Measurements from ENCODE around the gene GABRR3.

Gene GABRR3

DNA sequence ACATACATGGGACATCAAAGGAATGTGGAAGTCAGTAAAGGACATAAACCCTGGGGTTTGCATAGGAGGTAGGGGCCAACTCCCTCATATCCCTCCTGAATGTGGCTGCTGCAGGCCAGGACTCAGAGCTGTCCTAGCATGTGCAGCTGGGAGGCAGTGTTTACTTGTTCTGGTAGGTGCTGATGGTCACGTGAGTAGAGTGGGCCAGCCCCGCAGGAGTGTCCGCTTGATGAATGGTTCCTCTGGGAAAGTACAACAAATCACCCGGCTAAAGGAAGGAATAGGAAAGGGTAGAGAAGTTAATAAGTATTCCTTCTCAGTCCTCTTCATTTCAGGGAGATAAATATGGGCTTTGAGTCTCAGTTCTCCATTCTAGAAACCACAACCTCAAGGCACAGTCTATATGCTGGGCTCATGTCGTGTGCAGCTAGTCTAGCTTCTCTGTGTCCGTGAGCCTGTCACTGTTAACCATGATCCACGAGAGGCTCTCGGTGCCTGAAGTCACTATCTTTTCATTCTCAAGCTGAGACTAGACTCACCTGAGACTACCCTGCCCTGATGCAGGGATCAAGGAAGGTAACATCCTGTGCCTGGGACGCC, 80.8 kb downstream of the GABRR3 start:
- DNase-seq (ENCODE audit: low spot score) = no peak

DNA sequence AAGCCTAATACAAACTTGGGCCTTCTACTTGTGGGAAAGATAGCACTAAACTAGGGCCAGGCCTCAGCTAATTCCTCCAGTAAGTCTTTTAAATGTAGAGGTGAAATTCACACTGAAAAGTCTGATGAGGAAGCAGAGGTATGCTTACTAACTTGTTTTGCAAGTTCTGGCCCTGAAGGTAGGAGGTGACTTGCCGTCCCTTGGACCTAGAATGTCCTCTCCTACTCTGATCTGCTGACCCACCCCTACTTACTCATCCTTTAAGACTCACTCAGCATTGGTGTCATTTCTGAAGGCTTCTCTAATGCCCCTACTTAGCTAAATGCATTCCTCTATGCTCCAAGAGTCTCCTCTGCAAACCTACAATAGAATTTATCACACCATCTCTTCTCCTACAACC, 82.2 kb downstream of the GABRR3 start:
- DNase-seq (ENCODE audit: low spot score) = no peak

DNA sequence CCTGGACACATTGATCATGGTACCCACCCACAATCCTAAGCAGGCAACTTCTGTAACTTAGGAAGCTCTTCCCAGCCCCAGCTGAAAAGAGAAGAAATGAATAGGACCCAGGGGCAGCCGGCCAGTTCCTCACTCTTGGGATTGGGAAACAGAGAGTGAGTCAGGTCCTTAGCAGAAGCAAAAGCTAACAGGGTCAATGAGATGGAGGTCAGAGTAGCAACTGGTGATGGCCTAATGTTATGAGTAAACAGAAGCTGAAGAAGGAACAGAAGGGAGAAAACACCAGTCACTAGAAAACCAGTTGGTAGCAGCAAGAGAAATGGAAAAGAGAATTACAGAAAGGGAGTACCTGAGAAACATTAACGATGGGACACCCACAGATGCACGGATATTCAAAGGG, 82.8 kb downstream of the GABRR3 start:
- DNase-seq (ENCODE audit: low spot score) = no peak

DNA sequence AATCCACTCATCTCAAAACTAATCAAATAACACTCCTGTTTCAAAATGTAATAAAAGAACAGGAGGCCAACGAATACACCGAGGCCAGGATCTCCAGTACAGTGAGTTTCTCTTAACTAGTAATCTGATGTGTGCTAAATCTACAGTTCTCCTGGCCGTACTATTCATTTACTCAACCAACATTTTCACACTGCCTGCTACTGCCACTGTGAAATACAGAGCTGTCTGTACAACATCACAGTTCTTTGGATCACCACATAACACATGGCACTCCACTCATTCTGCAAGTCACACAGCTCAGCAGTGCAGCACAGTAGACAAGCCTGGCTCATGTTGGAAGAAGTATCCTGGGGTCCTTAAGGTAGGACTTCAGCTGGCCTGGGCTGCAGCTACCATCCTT, 84.8 kb downstream of the GABRR3 start:
- DNase-seq (ENCODE audit: low spot score) = no peak

DNA sequence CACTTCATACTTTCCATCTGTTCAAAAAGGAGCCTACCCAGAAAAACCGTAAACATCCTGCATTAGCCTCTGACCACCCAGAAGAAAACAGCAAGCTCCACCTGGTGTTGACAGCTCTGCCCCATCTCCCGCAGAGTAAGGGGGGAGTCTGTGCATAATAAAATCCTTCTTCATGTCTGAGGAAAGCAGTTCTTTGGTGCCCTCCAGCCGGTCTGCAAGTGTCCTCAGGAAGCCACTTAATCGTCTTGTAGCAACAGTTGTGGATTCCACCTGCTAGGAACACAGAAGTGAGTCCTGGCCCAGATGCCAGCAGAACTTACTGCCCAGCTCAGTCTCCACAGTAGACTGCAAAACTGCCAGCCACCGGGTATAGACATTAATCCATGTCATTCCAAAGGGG, 85.4 kb downstream of the GABRR3 start:
- DNase-seq (ENCODE audit: low spot score) = no peak

DNA sequence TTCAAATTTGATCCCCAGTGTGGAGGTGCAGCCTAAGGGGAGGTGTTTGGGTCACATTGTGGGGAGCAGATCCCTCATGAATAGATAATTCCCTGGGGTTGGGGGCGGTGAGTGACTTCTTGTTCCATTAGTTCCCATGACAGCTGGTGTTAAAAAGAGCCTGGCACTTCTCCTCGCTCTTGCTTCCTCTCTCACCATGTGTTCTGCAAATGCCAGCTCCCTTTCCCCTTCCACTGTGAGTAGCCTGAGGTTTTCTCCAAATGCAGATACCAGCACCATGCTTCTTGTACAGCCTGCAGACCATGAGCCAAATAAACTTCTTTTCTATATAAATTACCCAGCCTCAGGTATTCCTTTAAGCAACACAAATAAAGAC, 86.0 kb downstream of the GABRR3 start:
- no peak for DNase-seq (ENCODE audit: low spot score)

DNA sequence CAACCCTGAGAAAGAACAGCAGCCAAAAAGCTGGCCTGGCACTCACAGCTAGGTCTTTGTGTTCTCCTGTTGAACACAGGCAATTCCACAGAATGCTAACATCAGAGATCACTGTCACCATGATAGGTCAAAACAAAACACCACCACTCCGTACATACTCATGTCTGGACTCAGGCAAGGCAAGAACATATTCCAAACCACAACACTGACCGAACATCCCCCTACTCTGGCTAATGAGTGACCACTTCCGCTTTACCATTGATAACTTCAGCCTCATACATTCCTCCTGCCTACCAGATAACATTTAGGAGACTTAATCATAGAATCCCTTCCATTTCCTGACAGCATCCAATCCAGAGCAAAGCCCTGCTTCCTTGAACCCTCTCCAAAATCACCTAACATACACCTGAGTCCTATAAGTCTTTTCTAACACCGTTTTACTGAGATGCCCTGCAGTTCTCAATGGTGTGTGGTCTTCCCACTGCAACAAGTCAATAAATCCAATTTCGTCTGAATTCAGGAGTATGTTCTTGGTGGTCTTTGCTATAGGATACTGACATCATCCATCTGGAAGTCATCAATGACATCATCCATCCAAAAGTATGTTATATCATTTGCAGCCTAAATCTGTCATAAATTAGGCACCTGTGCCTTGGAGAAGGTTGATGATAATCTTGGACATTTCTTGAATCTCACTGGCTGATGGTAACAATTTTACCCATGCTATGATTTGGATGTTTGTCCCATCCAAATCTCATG, 86.6 kb downstream of the GABRR3 start:
- DNase-seq (ENCODE audit: low spot score) = no peak

DNA sequence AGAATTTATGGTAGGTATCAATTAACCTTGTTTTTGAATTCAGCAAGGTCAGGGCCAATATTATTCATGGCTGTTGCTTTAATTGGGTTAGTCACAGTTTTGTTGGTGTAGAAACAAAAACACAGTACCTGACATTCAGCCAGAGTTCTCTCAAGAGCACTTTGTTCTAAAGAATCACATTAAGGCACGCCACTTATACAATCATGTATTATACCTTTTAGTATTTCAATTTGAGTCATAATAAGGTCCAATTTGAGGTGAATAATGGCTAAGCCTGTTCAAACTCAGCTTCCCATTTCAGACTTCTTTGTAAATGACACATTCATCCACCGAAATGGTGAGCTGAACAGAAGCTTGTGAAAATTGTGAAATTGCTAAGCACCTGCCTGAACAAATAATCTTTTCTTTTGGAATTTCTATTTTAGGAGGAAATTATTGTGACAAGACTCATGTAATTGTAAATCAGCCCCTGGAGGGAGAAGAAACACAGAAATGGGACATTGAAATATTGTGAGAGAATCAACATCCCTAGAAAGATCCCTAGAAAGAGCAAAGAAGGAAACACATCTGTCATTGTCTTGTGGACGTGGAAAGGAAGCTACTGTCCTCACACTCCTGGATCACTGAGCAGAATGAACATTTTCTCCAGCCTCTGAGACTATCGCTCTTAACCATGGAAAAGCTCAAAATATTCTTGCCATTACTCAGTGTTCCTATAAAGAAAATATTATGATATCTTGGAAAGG, 92.1 kb downstream of the GABRR3 start:
- no peak for DNase-seq (ENCODE audit: low spot score)

DNA sequence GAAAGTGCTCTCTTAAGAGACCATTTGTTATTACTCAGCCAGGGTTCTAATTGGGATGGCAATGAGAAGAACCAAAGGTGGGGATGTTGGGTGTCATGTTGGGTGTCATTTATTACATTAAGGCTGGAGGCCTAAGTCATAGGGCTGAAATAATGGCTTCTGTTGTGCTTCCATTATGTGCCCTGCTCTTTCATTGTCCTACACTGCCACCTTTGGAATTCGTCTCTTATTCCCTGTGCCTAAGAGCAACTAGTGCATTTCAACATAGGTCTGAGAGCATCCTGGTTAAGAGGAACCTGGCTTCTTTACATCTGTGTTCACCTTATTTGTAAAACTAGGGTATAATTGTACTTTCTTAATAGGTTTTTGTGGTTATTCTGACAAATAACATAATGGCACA, 95.1 kb downstream of the GABRR3 start:
- no peak for DNase-seq (ENCODE audit: low spot score)

DNA sequence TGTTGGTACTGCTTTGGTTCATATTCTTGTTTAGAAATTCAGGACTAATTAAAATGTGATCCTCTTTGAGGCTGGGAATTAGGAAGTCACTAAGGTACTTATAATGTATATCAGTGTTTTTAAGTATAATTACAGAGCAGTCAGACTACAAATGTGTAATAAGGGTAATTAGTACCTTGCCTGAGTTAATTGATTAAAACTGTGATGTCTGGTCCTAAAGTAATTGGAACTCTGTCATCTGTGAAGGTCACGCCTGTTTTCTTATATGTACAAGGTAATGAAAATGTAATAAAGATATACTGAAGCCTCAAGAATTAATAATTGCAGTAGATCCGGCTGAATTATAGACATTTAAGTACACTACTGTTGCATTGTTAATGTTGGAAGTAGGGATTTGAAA, 95.7 kb downstream of the GABRR3 start:
- DNase-seq (ENCODE audit: low spot score) = no peak

DNA sequence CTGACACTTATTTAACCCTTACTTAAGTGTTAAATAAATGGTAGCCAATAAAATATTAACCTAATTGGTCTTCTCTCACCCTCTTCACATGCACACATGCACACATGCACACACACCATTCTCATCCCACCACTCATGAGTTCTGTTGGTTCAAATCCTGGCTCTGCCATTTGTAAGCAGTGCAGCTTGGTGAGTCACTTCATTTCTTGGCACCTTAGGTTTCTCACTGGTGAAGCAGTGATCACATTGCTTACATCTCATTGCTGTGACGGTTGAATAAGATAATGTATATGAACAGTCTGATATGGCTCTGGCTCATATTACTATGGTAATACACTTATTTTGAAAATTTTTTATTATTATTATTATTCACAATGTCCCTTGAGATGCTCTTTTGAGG, 96.7 kb downstream of the GABRR3 start:
- no peak for DNase-seq (ENCODE audit: low spot score)

DNA sequence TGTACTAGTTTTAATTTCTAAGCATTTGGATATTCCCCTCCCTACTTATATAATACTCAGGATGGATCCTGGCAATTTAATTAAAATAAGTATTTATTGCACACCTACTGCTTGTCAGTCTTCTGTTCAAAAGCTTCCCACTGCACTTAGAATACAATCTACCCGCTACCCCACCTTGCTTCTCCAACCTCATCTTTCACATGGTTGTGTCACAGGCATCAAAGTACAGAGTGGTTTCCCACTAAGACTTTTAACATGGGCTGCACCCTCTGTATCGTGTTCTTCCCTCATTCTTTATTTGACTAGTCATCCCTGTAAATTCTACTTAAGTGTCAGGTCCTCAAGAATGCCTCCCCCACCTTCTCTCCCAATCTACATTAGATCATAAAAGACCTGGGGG, 97.9 kb downstream of the GABRR3 start:
- DNase-seq (ENCODE audit: low spot score) = no peak

DNA sequence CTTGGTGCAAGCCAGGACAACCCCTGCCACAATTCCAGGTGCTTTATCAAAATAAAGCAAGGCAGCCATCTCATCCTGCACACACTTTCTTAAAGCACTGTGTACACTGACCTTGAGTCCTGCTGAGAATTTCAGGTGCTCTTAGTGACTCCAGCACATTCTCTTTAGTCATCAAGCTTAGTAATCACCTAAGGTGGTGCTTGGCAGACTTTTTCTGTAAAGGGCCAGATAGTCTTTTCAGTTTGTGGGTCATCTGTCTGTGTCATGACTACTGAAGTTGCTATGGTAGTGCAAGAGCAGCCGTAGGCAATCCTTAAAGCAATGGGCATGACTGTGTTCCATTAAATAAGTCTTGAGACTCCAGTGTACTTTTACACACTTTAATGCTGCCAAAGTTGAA, 99.3 kb downstream of the GABRR3 start:
- DNase-seq (ENCODE audit: low spot score) = no peak
